IPS DF 4.7 (cell line): ENCODE results near the gene MRPS15.

Experiments
- DNase-seq: peaks from one replicate; pipeline ENCODE4 v3.0.0-alpha.2; 2013; ENCODE audit warnings: low spot score; ENCODE audit errors: extremely low read depth

Gene MRPS15

DNA sequence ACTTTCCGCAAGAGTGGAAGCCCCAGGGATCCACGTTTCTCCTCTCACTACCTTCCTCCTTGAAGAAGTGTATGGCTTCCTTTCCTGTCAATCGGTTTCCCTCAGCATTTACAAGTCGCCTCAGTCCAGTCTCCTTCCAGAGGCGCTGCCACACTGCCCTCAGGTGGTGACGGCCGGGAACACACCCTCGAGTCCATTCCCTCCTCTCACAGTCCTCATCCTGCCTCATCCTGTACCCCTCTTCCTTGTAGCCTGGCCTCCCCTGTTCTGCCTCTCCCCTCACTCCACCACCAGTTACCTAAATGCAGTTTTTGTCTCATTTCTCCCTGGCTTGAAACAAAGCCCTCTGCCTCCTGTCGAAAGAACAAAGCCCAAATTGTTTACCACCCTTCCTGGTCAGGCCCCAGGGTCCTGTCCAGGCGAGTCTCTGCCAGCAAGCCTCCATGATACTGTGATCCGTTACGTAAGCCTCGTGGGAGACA lies 43.3 kb downstream of the MRPS15 start:
- DNase-seq: no peak

DNA sequence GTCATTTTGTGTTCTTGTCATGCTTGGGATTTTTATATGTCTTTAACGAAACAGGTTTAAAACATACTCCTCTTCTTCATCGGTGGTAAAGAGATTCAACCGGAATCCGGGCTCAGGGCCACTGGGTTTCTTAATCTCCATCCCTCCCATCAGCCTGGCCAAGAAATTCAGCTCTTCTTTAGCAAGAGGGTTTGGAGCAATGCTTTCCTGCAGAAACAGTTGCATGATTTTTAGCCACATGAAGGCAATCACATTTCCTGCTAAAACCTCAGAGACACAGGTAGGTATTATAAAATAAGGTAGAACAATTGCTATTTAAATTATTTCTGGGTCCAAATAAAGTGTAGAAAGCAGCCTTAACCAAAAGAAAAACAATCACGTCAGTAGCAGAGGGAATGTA lies 43.8 kb downstream of the MRPS15 start:
- no peak for DNase-seq

DNA sequence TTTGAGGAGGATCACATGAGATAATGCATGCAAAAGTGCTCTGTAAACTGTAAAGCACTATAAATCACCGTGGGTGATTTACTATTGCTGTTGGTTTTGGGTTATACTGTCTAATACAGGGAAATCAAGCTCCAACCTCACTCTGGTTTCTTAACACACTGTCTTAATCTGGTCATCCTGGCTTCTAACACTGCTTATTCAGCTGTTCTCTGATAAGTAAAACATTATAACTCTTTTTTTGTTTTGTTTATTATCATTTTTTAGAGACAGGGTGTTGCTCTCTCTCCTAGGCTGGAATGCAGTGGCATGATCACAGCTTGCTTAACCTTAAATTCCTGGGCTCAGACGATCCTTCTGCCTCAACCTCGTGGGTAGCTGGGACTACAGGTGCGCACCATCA lies 44.6 kb downstream of the MRPS15 start:
- DNase-seq: no peak

- no peak for DNase-seq
Measured at GRCh38 chr1:36419140-36419539, 45.0 kb downstream of the MRPS15 start.

DNA sequence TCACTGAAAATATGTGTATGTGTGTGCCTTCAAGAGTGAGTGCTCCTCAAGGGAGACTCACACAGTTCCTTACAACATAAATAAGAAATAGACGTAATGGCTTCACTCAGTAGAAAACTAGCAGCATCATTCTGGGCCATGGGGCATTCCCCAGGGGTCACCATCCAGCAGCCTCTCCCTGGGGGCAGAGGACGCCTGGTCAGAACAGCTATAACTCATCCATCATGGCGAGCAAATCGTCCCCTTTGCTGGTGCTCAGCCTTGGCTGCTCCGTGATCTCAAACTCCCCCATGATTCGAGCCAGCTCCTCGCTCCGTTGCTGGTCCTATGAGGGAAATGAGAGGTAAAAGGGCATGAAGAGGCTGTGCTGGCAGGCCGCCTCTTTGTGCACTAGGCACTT lies 46.3 kb downstream of the MRPS15 start:
- DNase-seq: no peak

DNA sequence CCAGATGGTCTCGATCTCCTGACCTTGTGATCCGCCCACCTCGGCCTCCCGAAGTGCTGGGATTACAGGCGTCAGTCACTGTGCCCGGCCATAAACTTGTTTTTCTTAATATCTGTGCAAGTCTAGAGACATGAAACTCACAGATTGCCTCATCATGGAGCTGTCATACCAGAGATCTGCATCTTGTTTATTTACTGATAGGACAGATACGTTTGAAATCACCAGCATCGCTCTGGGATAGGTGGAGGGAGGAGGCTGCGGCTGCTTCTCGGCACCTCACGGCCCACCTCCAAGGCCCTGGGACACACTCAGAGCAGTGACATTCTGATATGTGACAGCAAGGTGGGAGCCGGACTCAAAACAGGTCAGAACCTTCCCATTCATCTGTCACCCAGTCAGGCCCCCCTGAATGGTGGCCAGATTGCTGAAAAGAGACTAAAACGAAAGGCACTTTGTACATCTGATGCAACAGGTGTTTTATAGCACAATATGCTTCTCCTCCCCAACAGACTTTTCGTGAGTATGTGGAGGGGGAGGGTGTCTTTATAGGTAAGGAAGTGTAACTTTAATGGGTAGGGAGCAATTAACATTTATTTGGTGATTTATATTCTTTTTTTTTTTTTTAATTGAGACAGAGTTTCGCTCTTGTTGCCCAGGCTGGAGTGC lies 48.4 kb downstream of the MRPS15 start:
- no peak for DNase-seq

DNA sequence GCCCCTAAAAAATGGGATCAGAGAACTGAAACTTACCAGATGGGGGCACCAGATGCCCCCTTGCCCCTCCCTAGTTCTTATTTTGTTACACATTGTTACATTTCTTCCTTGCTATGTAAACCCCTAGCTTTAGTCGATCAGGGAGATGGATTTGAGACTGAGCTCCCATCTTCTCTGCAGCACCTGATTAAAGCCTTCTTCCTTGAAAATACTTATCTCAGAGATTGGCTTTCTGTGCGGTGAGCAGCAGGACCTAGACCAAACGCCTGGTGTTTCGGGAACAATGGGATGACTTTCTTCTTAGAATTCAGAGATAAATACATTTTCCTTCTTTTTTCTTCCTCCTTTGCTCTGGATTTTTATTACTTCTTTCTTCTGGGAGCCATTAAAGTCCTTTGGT lies 49.8 kb downstream of the MRPS15 start:
- DNase-seq: no peak

DNA sequence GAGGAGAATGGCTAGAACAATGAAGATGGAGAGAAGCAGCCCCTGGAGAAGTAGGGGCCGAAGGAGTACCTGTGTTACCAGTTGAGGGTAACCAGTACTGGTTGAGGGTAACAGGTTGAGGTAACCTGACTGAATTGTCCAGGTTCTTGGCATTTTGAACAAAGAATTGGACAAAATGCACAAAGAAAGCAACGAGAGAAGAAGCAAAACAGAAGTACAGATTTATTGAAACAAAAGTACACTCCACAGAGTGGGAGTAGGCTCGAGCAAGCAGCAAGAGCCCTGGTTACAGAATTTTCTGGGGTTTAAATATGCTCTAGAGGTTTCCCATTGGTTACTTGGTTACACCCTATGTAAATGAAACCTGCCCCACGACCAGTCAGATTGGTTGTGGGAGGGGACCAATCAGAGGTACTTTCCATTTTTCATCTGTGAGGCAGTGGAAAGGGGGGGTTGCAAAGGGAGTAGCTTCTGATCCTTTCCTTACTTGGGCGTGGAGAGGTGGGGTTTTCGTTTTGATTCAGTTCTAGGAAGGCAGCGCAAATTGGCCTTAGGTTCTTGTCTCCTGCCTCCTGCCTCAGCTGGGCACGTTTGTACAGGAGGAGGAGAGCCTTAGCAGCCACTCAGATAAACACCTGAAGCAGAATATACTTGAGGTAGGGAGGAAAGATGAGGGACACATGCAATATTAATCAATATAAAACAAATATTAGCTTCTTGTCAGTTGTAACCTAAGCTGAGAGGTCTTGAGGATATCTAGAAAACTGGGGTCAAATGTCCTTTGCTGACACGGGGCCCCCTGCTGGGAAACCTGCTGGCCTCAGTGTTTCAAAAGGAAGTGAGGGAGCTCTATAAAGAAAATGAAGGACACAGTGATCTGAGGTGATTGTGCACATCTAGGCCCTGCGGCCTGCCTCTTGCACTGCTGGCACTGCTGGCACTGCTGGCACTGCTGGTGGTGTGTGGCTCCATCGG lies 52.2 kb downstream of the MRPS15 start:
- DNase-seq: no peak

DNA sequence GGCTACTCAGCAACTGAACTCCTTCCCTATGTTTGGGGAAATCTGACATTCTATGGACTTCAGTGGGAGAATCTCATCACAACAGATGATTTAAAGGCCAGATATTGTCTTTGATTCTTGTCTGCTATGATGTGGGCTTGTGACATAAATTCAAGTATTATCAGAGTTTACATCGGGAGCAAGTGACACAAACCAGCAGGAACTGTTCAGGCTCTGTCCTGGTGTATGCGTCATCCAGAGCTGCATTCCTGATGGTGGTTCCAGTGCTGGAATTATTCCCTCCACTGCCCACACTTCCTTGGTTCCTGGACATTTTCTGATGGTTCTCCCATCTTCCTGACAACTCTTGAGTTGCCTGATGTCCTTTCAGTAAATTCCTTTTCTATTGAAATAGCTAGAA lies 55.7 kb downstream of the MRPS15 start:
- no peak for DNase-seq

GRCh38 chr1:36406440-36406839 lies 57.7 kb downstream of the MRPS15 start:
- DNase-seq: no peak
